Aortic smooth muscle cell (primary cell): ENCODE data around the gene COMMD8. TPM values are rescaled to one million over a fixed set of nuclear protein-coding genes. Genes with fewer than 3 reads are reported as not detected.

Experiments used
- total RNA-seq: library from RNA; depleted of rRNA; stranded (reverse); fragments of >200 nt; gene quantifications from 2 replicates; pipeline ENCODE4 v1.2.3, GENCODE V29; 2014

Gene COMMD8
- 20.9 and 22.6 TPM in 2 replicates for total RNA-seq

GRCh38 chr4:47463235-47463956, at the start of gene COMMD8:
COMMD8 (minus strand) TSS chr4:47463702; CDS start chr4:47463651, 51 bp downstream.

DNA sequence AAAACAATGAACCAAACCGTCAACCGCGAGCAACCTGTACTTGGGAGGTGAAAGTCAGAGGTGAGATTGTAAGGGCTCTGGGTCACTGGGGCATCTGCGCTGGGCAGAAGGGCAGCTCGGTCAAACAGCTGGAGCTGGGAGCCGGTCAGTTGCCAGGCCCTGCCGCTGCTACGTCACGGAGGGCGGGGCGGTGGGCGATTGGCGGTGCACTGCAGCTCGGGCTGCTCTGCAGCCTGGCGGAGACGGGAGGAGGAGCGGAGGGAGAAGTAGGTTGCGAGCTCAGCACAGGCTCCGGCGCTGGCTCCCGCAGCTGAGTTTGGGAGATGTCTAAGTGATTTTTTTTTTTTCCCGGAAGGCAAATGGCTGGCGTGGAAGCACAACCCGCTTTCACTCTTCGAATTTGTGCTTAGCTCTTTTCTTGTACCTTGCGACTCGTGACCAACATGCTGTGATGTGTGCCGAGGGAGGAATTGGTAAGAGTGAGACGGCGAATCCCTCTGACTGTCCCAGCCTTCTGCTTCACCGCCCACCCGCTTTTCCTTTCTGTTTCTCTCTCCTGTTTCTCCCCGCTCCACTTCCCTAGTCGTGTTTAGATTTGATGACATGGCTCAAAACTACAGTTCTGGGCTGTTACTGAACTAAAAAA, 21.7 kb upstream of the COMMD8 start, which contains the start of gene ATP10D:
Gene ATP10D, plus strand, starts transcription at position 229 of the 646 bp plus-strand sequence. CDS start 27,266 bp downstream, outside the sequence.

Other genes starting within 250 kb of the COMMD8 start
- gene ATP10D, start 21.6 kb upstream of the COMMD8 start, total RNA-seq, result 27.2 and 37.6 TPM in 2 replicates